Activated CD4-positive, alpha-beta memory T cell treated with anti-CD3 and anti-CD28 coated beads for 36 hours (primary cell): ENCODE results near the gene SLC36A1. TPM values are rescaled to one million over a fixed set of nuclear protein-coding genes. Genes with fewer than 3 reads are reported as not detected.

Experiments
- CTCF ChIA-PET: fragments of 350-600 bp; sonication (Branson Sonifier 250); formaldehyde crosslinking; loops from one replicate; lab custom pipeline; 2021; ENCODE audit warnings: antibody characterized with exemption, inconsistent platforms; lab: Charles Lee
- POLR2A ChIA-PET: fragments of 350-600 bp; sonication (Branson Sonifier 250); formaldehyde crosslinking; loops from one replicate; lab custom pipeline; 2021; ENCODE audit warnings: antibody characterized with exemption; lab: Charles Lee
- DNase-seq: peaks from one replicate; pipeline ENCODE4 v3.0.0-alpha.2; 2020
- H3K27ac Mint-ChIP-seq: one replicate; pipeline ENCODE4 v1.8.0; 2021; ENCODE audit warnings: mixed read lengths
- H3K27me3 Mint-ChIP-seq: one replicate; pipeline ENCODE4 v1.8.0; 2021; ENCODE audit warnings: mixed read lengths
- H3K36me3 Mint-ChIP-seq: one replicate; pipeline ENCODE4 v1.8.0; 2021; ENCODE audit warnings: mixed read lengths
- H3K4me1 Mint-ChIP-seq: one replicate; pipeline ENCODE4 v1.8.0; 2021; ENCODE audit warnings: low read depth, mixed read lengths
- H3K4me3 Mint-ChIP-seq: one replicate; pipeline ENCODE4 v1.8.0; 2021; ENCODE audit warnings: mild to moderate bottlenecking, mixed read lengths
- H3K9me3 Mint-ChIP-seq: one replicate; pipeline ENCODE4 v1.8.0; 2021; ENCODE audit warnings: mixed read lengths
- intact Hi-C: fragments of 100-400 bp; cut with micrococcal nuclease; formaldehyde crosslinking; loops from one replicate; pipeline ENCODE4 v1.15.1; 2023
- microRNA-seq: library from miRNA; unstranded; fragments of <30 nt; microRNA quantifications from one replicate; pipeline ENCODE4 v1.2.0, GENCODE V29; 2022; ENCODE audit warnings: borderline number of aligned reads, borderline microRNAs expressed, borderline replicate concordance
- total RNA-seq, 2 experiments: library from RNA; stranded (reverse); gene quantifications; one replicate each; pipeline ENCODE4 v1.2.3, GENCODE V29; 2021

Gene SLC36A1
- total RNA-seq, 2 experiments from 2014 or later: 3.8 to 3.9 TPM

GRCh38 chr5:151522226-151522625, 74.8 kb downstream of the SLC36A1 start:
- H3K27me3 Mint-ChIP-seq: no peaks in the 10 kb centered on the region
- no peaks in the 10 kb centered on the region for H3K9me3 Mint-ChIP-seq
- no peaks in the 10 kb centered on the region for H3K4me1 Mint-ChIP-seq
- POLR2A ChIA-PET: no interaction called here
- H3K36me3 Mint-ChIP-seq: no peaks in the 10 kb centered on the region
- intact Hi-C loops: no loop called here
- CTCF ChIA-PET: interaction anchor here (0.9 to 5.2 kb wide), 3 partner anchors 13 to 130 kb away, joined by 3 to 40 read pairs (median 4); no protein-coding TSS in a partner anchor
- no peak for DNase-seq
- no peak overlapping the region for H3K4me3 Mint-ChIP-seq
- H3K27ac Mint-ChIP-seq: no peak overlapping the region

GRCh38 chr5:151523335-151523734, 75.9 kb downstream of the SLC36A1 start:
- H3K4me3 Mint-ChIP-seq: no peak overlapping the region
- no peaks in the 10 kb centered on the region for H3K4me1 Mint-ChIP-seq
- ChIA-PET CTCF (interaction anchor here (0.6 to 5.2 kb wide), 17 partner anchors 12 to 358 kb away, joined by 3 to 40 read pairs (median 3); partner anchors contain the start of gene SLC36A1), POLR2A (no interaction called here)
- H3K9me3 Mint-ChIP-seq: no peaks in the 10 kb centered on the region
- no peak overlapping the region for H3K27ac Mint-ChIP-seq
- intact Hi-C loops: loop anchor here (1.0 kb wide), 2 partner anchors 76 to 129 kb away; partner anchors contain the start of gene SLC36A1
- DNase-seq: peak; percentile 66
- no peaks in the 10 kb centered on the region for H3K36me3 Mint-ChIP-seq
- H3K27me3 Mint-ChIP-seq: no peaks in the 10 kb centered on the region

GRCh38 chr5:151528153-151528552, 80.8 kb downstream of the SLC36A1 start:
- intact Hi-C loops: no loop called here
- no peak overlapping the region for H3K27ac Mint-ChIP-seq
- H3K9me3 Mint-ChIP-seq: no peaks in the 10 kb centered on the region
- no peak overlapping the region for H3K4me3 Mint-ChIP-seq
- no peak for DNase-seq
- ChIA-PET CTCF (no interaction called here), POLR2A (no interaction called here)
- no peaks in the 10 kb centered on the region for H3K27me3 Mint-ChIP-seq
- no peaks in the 10 kb centered on the region for H3K36me3 Mint-ChIP-seq
- no peaks in the 10 kb centered on the region for H3K4me1 Mint-ChIP-seq

DNA sequence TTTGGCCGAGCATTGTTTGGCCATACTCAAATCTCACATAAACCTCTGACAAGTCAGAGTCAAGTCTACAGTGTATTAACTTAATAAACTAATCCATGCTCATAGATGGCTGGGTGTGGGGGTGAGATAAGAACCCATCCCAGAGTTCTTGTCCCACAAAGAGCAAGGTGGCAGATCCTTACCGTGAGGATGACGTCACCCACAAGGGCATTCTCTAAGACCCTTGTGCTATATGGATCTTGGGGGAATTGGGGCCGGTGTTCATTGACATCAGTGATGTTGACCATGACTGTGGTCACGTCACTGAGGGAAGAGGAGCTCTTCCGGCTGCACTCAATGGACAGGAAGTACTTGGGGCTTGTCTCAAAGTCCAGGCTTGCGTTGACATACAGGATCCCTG, 81.6 kb downstream of the SLC36A1 start:
- no peak for DNase-seq
- CTCF ChIA-PET: no interaction called here
- Mint-ChIP-seq H3K36me3 (no peaks in the 10 kb centered on the region), H3K4me3 (no peak overlapping the region), H3K27ac (no peak overlapping the region), H3K27me3 (no peaks in the 10 kb centered on the region), H3K4me1 (no peaks in the 10 kb centered on the region), H3K9me3 (no peaks in the 10 kb centered on the region)
- POLR2A ChIA-PET: no interaction called here
- intact Hi-C loops: no loop called here

- DNase-seq: no peak
- intact Hi-C loops: no loop called here
- Mint-ChIP-seq H3K27ac (no peak overlapping the region), H3K27me3 (no peaks in the 10 kb centered on the region), H3K4me3 (no peak overlapping the region), H3K4me1 (no peaks in the 10 kb centered on the region), H3K9me3 (no peaks in the 10 kb centered on the region), H3K36me3 (no peaks in the 10 kb centered on the region)
- ChIA-PET CTCF (no interaction called here), POLR2A (no interaction called here)
Observed at GRCh38 chr5:151531581-151531980, 84.2 kb downstream of the SLC36A1 start.

DNA sequence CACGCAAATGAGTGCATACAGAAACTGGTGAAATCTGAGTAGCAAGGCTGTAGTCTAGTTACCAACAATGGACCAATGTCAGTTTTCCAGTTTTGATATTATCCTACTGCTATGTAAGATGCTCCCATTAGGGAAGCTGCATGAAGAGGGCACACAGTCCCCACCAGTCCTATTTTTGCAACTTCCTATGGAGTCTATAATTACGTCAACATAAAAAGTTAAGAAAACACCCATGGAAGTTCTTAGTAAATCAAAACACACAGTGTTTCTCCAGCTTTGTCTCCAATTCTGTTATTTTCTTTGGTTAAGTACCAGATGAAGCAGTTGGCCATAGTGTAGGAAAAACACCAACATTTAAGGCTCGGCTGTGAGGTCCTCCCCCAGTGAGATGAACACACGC, 85.0 kb downstream of the SLC36A1 start:
- intact Hi-C loops: no loop called here
- POLR2A ChIA-PET: no interaction called here
- no peaks in the 10 kb centered on the region for H3K4me1 Mint-ChIP-seq
- H3K4me3 Mint-ChIP-seq: no peak overlapping the region
- no peaks in the 10 kb centered on the region for H3K27me3 Mint-ChIP-seq
- CTCF ChIA-PET: no interaction called here
- no peaks in the 10 kb centered on the region for H3K9me3 Mint-ChIP-seq
- DNase-seq: no peak
- H3K36me3 Mint-ChIP-seq: no peaks in the 10 kb centered on the region
- H3K27ac Mint-ChIP-seq: no peak overlapping the region

- no peak overlapping the region for H3K27ac Mint-ChIP-seq
- H3K27me3 Mint-ChIP-seq: no peaks in the 10 kb centered on the region
- intact Hi-C loops: no loop called here
- ChIA-PET CTCF (no interaction called here), POLR2A (no interaction called here)
- no peaks in the 10 kb centered on the region for H3K4me1 Mint-ChIP-seq
- no peaks in the 10 kb centered on the region for H3K36me3 Mint-ChIP-seq
- H3K9me3 Mint-ChIP-seq: no peaks in the 10 kb centered on the region
- no peak overlapping the region for H3K4me3 Mint-ChIP-seq
- DNase-seq: no peak
Observed at GRCh38 chr5:151534350-151534749, 86.9 kb downstream of the SLC36A1 start.

DNA sequence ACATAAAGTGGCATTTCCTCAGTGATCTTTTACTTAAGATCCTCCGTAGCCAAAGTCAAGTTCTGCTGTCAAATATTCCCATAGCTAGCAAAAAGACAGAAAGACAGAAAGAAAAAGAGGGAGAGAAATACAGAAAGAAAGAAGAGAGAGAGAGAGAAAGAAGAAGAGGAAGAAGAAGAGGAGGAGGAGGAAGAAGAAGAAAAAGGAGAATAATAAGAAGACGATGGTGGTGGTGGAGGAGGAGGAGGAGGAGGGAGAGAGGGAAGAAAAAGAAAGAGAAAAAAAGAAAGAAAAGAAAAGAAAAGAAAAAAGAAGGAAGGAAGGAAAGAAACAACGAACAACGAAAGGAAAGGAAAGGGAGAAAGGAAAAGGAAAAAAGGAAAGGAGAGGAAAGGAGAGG, 89.6 kb downstream of the SLC36A1 start:
- no peak for DNase-seq
- H3K27ac Mint-ChIP-seq: no peak overlapping the region
- H3K9me3 Mint-ChIP-seq: no peaks in the 10 kb centered on the region
- intact Hi-C loops: no loop called here
- no peaks in the 10 kb centered on the region for H3K27me3 Mint-ChIP-seq
- CTCF ChIA-PET: no interaction called here
- no peaks in the 10 kb centered on the region for H3K36me3 Mint-ChIP-seq
- no peaks in the 10 kb centered on the region for H3K4me1 Mint-ChIP-seq
- POLR2A ChIA-PET: no interaction called here
- no peak overlapping the region for H3K4me3 Mint-ChIP-seq

DNA sequence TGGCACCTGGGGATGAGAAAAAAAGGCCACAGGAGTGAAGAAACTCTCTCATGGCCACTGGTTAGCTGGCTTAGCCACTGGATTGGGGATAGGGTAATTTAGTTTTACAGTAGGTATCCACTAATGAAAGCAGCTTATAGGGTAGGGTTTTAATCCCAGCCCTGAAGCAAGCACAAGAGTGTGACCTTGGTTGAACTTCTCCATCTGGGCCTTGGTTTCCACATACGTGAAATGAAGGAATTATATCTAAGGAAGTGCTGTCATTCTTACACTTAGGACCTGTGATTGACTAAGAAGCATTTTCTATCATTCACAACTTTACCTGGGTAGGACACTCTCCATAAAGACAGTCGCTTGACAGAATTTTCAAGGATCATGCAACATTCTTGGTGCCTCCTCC, 94.2 kb downstream of the SLC36A1 start:
- intact Hi-C loops: no loop called here
- H3K9me3 Mint-ChIP-seq: no peaks in the 10 kb centered on the region
- H3K27me3 Mint-ChIP-seq: peaks cover 2% of the 10 kb centered on the region
- no peak for DNase-seq
- no peak overlapping the region for H3K27ac Mint-ChIP-seq
- H3K4me3 Mint-ChIP-seq: no peak overlapping the region
- no peaks in the 10 kb centered on the region for H3K4me1 Mint-ChIP-seq
- H3K36me3 Mint-ChIP-seq: no peaks in the 10 kb centered on the region
- ChIA-PET CTCF (no interaction called here), POLR2A (no interaction called here)

Small RNA genes within 50 kb of the gene (microRNA-seq; reads per million reads assigned to microRNA genes)
- not detected for gene MIR6499

Other genes with a start within 250 kb of the SLC36A1 start
- gene CCDC69, start 223.5 kb upstream of the SLC36A1 start, total RNA-seq: 10 to 100 TPM; 24.6 to 27.6 TPM
- 10 to 100 TPM; 28.7 to 29.1 TPM for gene GM2A, start 194.4 kb upstream of the SLC36A1 start, total RNA-seq
- not detected for gene SLC36A3, start 143.8 kb upstream of the SLC36A1 start, total RNA-seq
- not detected for gene SLC36A2, start 100.0 kb upstream of the SLC36A1 start, total RNA-seq
- not detected for gene FAT2, start 143.7 kb downstream of the SLC36A1 start, total RNA-seq
- not detected for gene SPARC, start 239.3 kb downstream of the SLC36A1 start, total RNA-seq